HG02642 (cell line): Measurements from ENCODE around the gene MRPS34.

Experiments used
- ATAC-seq: cut with Tn5 transposase; IDR thresholded peaks from one replicate; pipeline ENCODE4 v1.9.1; 2021; ENCODE audit warnings: mild to moderate bottlenecking; ENCODE audit not compliant: unreplicated experiment, poor library complexity

MRPS34 gene

GRCh38 chr16:1771188-1771863, 1.6 kb downstream of the MRPS34 start, which contains the start of gene NME3:
TSS of gene NME3 (minus strand) at chr16:1771543. CDS start at chr16:1771534, 9 bp downstream.
- peak; percentile 32 for ATAC-seq

GRCh38 chr16:1770328-1771187, 2.4 kb downstream of the MRPS34 start:
- ATAC-seq: no peak

- no peak for ATAC-seq
Observed at GRCh38 chr16:1769402-1770300, 3.3 kb downstream of the MRPS34 start.

GRCh38 chr16:1768767-1769401, 4.0 kb downstream of the MRPS34 start:
- no peak for ATAC-seq

GRCh38 chr16:1768061-1768766, 4.7 kb downstream of the MRPS34 start:
- no peak for ATAC-seq

GRCh38 chr16:1767116-1767994, 5.6 kb downstream of the MRPS34 start:
- ATAC-seq: no peak

- ATAC-seq: no peak
Observed at GRCh38 chr16:1766701-1767100, 6.2 kb downstream of the MRPS34 start.

- no peak for ATAC-seq
Observed at GRCh38 chr16:1766231-1766630, 6.7 kb downstream of the MRPS34 start.

- no peak for ATAC-seq
Observed at GRCh38 chr16:1765826-1766225, 7.1 kb downstream of the MRPS34 start.

- no peak for ATAC-seq
Observed at GRCh38 chr16:1764971-1765370, 8.0 kb downstream of the MRPS34 start.

- ATAC-seq: no peak
Observed at GRCh38 chr16:1763521-1764511, 9.1 kb downstream of the MRPS34 start.

GRCh38 chr16:1762879-1763520, 9.9 kb downstream of the MRPS34 start:
- no peak for ATAC-seq

- ATAC-seq: no peak
Observed at GRCh38 chr16:1762196-1762878, 10.6 kb downstream of the MRPS34 start.

- no peak for ATAC-seq
Observed at GRCh38 chr16:1761751-1762150, 11.2 kb downstream of the MRPS34 start.

GRCh38 chr16:1760911-1761310, 12.0 kb downstream of the MRPS34 start:
- no peak for ATAC-seq

- no peak for ATAC-seq
Observed at GRCh38 chr16:1759511-1759910, 13.4 kb downstream of the MRPS34 start.
